ENCODE data around the gene SUN5.

DNA sequence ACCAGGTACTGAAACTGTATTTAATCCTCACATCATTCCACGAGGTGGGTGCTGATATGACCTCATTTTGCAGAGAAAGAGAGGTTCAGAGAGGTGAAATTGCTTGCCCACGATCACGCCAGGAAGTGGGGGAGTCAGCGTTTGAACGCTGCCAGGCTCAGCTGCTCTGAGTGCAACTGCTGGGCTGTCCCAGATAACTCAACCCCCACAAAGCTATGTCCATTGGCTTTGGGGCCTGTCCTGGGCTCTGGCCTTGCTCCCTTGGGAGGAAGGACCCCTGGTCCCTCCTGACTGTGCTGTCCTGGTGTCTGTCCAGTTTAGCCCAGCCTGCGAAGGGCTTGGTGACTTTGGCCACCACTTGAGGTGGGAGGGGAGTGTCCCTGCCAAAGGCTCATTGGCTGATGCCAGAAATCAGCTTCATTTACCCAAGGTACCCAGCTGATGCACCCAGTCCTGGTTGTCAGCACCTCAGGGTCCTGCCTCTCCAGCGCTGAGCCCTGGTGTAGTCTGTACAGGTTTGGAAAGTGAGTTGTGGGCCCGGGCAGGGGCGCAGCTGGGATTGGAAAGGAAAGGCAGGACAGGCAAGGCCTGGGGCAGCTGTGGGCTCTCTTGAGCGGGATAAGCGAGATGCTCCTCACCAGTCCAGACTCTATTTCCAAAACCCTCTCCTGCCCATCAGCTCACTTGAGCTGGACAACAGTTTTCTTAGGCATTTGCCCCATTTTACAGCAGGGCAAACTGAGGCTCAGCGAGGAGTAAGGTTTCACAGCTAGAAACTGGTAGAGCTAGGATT is 38.5 kb downstream of the SUN5 start:
- no peak for TF ChIP-seq CTCF (conservative IDR thresholded peaks at IDR 0.05)
- TF ChIP-seq EZH2 (IDR thresholded peaks at IDR 0.05; ENCODE audit: low read depth) = no peak

All from PC-9 (cell line).